CD4-positive, alpha-beta T cell treated with Interleukin-6 for 4 hours (primary cell): ENCODE measurements around the gene SLC25A39.

Source experiments
- DNase-seq: peaks from one replicate; pipeline ENCODE4 v3.0.0-alpha.2; 2020; ENCODE audit warnings: mixed read lengths

The SLC25A39 gene

GRCh38 chr17:44312396-44313104, 12.1 kb downstream of the SLC25A39 start:
- DNase-seq: no peak

- no peak for DNase-seq
Observed at GRCh38 chr17:44311562-44312181, 13.0 kb downstream of the SLC25A39 start.

- no peak for DNase-seq
Observed at GRCh38 chr17:44310609-44311376, 13.8 kb downstream of the SLC25A39 start.

DNA sequence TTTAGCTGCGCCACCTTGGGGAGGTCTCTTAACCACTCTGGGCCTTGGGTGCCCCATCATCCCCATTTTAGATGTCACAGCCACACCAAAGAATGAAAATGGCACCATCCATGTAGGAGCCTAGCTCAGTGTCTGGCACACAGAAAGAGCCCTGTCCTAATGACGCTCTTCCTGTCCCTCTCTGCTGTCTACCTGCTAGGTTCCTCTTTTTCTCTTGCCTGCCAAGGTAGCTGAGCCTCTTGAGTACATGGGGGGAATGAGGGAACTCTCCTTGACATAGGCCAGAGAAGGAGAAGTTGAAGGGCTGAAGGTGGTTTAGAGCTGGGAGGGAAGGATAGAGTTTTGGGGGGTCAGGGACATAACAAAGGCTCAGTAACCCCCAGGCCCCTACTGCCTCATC, 14.4 kb downstream of the SLC25A39 start:
- DNase-seq: no peak

DNA sequence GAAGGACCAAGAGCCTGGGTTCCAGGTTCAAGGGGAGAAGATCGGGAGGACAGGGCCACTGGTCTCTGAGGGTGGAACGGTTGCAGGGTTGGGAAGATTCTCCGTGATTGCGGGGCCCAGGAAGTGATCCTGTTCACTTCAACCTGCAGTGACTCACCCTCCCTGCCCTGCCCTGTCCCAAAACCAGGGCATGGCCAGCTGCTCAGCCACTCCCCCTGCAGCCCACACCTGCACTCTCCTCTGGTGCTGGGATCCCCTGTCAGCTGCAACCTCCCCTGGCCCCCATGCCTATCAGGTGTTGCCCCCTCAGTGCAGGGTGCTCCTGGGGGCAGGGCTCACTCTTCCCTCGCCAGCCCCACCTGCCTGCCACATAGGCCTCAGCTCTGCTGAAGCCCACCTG, 15.2 kb downstream of the SLC25A39 start:
- DNase-seq: no peak

GRCh38 chr17:44308865-44309264, 15.8 kb downstream of the SLC25A39 start:
- DNase-seq: no peak

DNA sequence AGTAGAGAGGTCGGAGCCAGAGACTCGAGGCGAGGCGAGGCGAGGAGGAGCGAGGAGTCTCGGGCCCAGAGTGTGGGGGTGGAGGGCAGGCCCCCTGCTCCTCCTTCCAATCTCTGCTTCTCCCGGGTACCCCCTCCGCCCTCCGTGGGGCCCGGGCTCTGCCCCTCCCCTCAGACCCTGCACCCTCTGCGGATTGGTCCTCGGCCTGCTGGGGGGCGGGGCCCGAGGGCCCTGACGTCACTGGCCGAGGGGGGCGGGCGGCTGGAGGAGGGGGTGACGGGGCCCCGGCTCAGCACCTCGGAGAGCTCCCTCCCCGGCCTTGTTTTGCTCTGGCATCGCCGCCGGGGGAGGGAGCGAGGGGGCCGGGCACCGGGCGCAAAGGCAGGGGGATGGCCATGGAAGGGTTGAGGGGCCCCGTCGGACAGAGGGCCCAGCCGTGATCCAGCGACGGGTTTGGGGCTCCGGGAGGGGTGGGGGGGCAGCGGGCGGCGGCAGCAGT, 16.3 kb downstream of the SLC25A39 start, which contains the start of gene RUNDC3A:
RUNDC3A (plus strand) TSS at position 282 of the 499 bp plus-strand sequence. CDS start 232 bp downstream, outside the sequence.
- peak; percentile 87 for DNase-seq

DNA sequence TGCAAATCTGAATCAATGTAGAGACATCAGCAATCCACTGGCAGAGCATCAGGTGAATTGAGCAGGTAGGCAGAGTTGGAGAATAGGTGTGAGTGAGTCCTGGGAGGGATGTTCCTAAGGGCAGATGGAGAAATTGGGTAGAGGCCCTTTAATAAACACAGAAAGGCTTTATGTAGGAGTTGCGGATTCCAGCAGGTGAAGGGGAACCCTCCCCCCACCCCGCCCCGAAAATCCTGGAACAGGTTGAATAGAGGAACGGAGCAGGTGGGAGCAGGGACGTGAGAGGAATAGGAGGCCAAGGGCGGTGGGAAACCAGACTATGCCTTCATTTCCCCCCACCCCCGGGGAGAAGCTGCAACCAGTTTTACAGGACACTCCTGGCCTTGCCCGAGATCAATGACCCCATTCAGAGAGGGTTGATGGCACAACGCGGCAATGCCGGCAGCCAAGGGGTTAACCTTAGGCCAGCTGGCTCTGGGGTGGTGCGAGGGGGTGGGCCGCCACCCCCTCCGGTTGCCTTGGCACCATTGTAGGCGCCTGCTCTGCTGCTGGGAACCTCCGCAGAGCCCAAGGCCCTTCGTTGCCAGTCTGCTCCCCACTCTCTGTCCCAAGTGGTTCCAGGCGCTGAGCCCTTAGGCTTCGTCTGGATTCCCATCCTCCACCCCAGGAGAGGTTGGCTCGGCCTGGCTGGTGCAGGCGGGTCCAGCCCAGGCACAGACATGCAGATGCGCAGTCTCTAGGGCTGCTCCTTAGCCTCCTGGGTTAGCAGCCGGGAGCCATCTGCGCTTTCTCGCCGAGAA, 17.0 kb downstream of the SLC25A39 start:
- DNase-seq: no peak

DNA sequence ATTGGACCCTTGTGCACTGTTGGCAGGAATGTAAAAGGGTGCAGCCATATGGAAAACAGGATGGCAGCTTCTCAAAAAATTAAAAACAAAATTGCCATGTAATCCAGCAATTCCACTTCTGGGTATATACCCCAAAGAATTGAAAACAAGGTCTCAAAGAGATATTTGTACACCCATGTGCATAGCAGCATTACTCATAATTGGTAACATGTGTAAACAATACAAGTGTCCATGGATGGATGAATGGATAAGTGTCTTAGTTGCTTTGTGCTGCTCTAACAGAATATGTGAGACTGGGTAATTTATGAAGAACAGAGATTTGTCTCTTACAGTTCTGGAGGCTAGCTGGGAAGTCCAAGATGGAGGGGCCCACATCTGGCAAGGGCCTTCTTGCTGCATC, 20.0 kb downstream of the SLC25A39 start:
- no peak for DNase-seq

DNA sequence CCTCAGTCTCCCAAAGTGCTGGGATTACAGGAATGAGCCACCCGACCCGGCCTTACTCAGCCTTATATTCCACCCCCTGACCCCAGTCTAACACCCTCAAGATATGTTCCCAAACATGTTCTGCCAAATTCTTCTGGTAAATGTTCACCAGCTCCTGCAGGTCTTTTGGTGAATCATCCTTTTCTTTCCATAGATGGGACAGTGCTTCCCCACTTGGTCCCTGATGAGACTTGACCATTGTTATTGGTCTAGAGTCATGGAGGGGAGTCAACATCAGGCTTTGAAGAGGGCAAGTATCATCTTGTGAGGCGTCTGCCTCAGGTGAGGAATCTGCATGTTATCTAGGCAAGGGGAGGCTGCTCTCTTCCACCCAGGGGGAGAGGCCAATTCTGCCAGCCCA, 26.6 kb downstream of the SLC25A39 start:
- no peak for DNase-seq

- no peak for DNase-seq
Observed at GRCh38 chr17:44293509-44294226, 31.0 kb downstream of the SLC25A39 start.

DNA sequence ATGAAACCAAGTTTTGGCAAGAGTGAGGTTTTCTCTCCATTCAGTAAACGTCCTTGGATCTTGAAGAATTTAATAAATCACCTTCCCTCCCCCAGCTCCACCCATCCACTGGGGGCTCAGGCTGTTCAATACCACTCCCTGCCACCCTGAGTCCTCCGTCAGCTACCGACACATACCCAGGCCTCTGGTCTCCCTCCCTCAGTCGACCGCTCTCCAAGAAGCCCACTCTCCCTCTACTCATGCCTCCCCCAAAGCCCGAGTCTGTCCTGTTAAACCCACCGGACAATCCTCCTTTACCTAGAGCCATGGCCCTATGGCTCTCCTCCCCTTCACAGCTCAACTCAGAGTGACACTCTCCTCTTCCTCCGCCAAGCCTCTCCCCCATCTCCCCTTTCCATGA, 37.0 kb downstream of the SLC25A39 start:
- DNase-seq: no peak

DNA sequence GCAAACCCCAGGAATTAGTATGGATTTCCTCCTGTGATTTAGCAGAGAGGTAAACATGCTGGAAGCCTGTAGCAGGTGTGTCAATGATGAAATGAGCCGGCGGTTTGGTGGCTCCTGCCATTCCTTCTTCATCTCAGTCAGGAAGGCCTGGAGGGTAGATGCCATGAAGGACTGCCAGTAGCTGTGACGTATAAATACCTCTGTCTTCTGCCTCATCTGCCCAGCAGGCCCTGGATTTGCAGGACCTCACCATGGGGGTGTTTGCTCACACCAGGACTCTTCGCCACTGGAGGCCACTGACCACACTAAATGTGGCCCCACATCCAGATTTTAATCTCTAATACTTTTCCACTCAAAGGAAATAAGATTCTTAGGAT, 40.6 kb downstream of the SLC25A39 start:
- DNase-seq: no peak

DNA sequence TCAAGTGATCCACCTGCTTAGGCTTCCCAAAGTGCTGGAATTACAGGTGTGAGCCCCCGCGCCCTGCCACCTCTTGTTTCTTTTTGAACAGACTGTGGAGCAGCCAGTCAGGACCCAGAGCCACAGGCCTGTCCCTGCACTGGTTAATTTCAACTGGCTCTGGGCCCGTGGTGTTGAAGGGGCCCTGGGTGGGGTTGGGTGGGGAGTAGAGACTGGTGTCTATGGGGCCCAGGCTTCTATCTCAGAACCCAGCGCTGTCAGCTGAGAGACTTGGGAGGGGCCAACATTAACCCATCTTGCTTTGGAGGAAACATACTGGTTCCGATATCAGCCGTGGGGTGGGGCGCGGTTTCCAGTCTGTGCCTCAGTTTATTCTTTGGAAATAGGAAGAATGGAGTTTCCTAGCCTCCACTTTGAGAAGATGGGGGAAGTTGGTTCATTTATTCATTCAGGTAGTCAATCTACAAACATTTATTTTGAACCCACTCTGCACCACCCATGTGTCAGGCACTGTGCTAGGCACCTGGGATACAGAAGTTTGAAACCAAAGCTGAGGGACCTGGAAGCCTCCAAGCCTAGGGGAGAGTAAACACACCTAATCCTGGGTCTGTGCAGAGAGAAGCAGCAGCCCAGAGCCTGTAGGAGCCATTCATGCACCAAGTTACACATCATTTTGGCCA, 41.1 kb downstream of the SLC25A39 start:
- no peak for DNase-seq

DNA sequence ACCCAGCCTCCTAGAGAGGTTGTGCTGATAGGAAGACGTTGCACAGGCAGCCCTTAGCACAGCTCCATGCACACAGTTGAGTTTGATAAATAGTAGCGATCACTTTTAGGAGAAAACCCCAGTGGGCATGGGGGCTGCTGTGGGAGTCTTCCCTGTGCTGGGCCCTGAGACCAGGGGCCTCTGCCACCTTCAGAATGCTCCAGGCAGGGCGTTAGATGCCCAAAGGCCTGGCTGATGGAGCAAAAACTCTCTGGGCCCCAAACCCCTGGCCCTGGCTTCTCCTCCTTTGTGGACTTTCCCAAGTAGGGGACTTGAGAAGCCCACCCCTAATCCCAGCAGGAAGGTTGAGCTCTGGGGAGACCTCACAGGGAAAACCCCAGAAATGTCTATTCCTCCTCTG, 42.4 kb downstream of the SLC25A39 start:
- DNase-seq: no peak

DNA sequence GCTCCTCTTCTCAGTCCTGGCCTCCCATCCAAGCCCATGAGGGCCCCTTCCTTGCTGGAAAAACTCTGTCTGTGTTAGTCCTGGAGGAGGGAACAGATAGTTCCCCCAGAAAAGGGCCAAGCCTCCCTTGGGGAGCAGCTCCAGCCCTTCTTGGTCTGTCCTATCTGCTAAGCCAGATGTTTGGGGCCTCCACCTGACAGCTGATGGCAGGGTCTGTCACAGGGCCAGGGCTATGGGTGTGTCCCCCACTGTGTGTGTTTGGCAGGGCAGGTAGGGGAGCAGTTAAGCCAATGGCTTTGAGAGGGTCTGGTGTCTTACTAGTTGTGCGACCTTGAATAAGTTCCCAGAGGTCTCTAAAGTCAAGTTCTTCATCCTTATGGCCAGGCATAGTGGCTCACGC, 43.1 kb downstream of the SLC25A39 start:
- DNase-seq: no peak

DNA sequence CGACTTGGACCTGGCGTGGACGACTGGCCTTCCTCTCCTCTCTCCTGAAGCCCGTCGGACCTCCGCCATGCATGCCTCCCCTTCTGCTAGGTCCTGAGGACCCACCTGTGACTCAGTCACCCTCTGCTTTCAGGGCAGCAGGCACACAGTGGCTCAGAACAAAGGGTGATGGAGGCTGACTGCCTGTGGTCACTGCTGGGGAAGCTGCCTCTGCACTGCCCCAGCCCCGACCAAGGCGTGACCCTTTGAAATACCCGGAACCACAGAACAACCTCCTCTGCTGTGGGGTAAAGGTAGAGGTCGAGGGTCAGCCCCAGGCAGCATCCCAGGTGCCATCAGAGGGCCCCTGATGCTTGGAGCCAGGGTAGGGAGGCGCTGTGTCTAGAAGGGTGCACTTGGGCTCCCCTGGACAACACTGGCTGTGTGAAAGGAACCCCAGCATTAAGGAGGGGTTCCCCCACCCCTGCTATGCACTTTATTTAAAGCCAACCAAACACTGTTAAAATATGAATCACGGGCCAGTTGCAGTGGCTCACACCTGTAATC, 44.2 kb downstream of the SLC25A39 start:
- DNase-seq: no peak

DNA sequence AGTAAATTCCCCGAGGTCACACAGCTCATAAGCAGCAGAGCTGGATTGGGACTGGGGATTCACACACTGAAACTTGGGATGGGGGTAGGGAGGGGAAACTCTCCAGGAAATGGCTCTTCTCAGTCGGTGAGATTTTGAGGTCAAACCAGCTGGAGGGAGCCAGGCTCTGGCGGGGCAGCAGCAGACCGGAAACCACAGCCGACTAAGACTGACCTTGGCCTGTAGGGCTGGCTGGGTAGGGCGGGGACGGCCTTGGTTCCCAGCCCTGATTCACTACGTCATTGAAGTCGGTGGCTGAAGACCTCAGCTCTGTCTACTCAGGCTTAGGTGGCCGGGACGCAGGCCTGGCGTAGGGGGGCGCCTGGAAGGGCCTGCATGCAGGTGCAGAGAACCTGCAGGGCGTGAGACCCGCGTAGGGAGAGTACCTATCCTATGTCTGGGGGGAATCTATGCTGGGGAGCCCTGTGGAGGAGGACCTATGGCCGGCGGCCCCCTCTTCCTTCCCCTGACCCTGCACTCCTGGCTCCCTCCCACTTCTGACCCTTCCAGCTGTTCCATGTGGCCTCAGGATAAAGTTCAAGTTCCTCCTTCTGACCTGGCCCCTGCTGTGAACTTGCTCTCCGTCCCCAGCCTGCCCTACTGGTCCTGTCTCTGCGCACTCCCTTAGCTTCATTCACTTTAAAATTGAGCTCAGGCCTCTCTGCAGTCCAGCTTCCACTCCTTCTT, 44.8 kb downstream of the SLC25A39 start:
- no peak for DNase-seq

GRCh38 chr17:44279346-44279665, 45.3 kb downstream of the SLC25A39 start:
- DNase-seq: no peak

DNA sequence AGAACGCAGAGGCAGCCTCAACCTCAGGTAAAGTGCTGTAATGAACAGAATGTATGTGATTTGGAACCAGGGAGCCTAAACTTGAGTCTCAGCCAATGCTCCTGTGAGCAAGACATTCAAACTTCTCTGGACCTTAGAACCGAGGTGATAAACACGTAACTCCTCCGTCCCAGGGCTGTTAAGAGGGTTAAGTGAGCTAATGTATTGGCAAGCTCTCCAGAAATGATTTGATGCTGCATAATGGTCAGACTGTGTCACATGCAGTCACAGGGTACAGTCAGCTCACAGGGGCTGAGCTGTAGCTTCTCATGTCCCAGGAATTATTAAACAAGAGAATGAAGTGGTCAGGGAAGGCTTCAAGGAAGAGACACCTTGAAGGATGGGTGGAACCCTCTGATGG, 46.6 kb downstream of the SLC25A39 start:
- no peak for DNase-seq

DNA sequence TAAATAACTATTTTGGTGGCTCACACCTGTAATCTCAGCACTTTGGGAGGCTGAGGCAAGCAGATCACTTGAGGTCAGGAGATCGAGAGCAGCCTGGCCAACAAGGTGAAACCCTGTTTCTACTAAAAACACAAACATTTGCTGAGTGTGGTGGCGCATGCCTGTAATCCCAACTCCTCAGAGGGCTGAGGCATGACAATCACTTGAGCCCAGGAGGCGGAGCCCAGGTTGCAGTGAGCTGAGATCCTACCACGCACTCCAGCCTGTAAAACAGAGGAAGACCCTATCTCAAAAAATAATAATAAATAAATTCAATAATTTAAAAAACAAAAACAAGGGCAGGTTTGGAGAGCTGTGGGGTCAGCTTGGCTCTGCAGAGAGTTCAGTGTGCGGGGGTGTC, 51.0 kb downstream of the SLC25A39 start:
- no peak for DNase-seq
